ENCODE measurements around the gene COPA.

The COPA gene

GRCh38 chr1:160285506-160285905, 57.5 kb downstream of the COPA start:
- H3K4me3 ChIP-seq (ENCODE audit: low read depth, low read length): no peak overlapping the region
- TF ChIP-seq CTCF (IDR thresholded peaks at IDR 0.05; ENCODE audit: borderline replicate concordance, insufficient read depth, low read depth, low read length): no peak

- no peak for TF ChIP-seq CTCF (IDR thresholded peaks at IDR 0.05; ENCODE audit: borderline replicate concordance, insufficient read depth, low read depth, low read length)
- peak within 1 kb of the TSS; percentile 97 for H3K4me3 ChIP-seq (ENCODE audit: low read depth, low read length)
Measured at GRCh38 chr1:160284782-160285344, 58.2 kb downstream of the COPA start, which contains the start of gene PEX19. PEX19 (minus strand) TSS chr1:160285133; CDS start chr1:160285124, 9 bp downstream.

GRCh38 chr1:160284220-160284781, 58.7 kb downstream of the COPA start:
- TF ChIP-seq CTCF (IDR thresholded peaks at IDR 0.05; ENCODE audit: borderline replicate concordance, insufficient read depth, low read depth, low read length): no peak
- H3K4me3 ChIP-seq (ENCODE audit: low read depth, low read length): peak overlapping the region; percentile 97

GRCh38 chr1:160282807-160283206, 60.2 kb downstream of the COPA start:
- no peak for TF ChIP-seq CTCF (IDR thresholded peaks at IDR 0.05; ENCODE audit: borderline replicate concordance, insufficient read depth, low read depth, low read length)

GRCh38 chr1:160277987-160278386, 65.1 kb downstream of the COPA start:
- no peak for TF ChIP-seq CTCF (IDR thresholded peaks at IDR 0.05; ENCODE audit: borderline replicate concordance, insufficient read depth, low read depth, low read length)
- H3K4me3 ChIP-seq (ENCODE audit: low read depth, low read length): no peak overlapping the region

More at GRCh38 chr1:160282807-160283206, 60.2 kb downstream of the COPA start:
- no peak overlapping the region for H3K4me3 ChIP-seq (ENCODE audit: low read depth, low read length)

- no peak overlapping the region for H3K4me3 ChIP-seq (ENCODE audit: low read depth, low read length)
- no peak for TF ChIP-seq CTCF (IDR thresholded peaks at IDR 0.05; ENCODE audit: borderline replicate concordance, insufficient read depth, low read depth, low read length)
Measured at GRCh38 chr1:160277330-160277729, 65.7 kb downstream of the COPA start.

- no peak for TF ChIP-seq CTCF (IDR thresholded peaks at IDR 0.05; ENCODE audit: borderline replicate concordance, insufficient read depth, low read depth, low read length)
- no peak overlapping the region for H3K4me3 ChIP-seq (ENCODE audit: low read depth, low read length)
Measured at GRCh38 chr1:160271025-160271424, 72.0 kb downstream of the COPA start.

Data from GM12875 (cell line).